ENCODE measurements around the gene NOL9.
"Not testable (repeated sequence)": the region's sequence is repeated elsewhere in the genome, so short reads cannot be mapped to it uniquely, and the experiment has no call there.

The NOL9 gene

DNA sequence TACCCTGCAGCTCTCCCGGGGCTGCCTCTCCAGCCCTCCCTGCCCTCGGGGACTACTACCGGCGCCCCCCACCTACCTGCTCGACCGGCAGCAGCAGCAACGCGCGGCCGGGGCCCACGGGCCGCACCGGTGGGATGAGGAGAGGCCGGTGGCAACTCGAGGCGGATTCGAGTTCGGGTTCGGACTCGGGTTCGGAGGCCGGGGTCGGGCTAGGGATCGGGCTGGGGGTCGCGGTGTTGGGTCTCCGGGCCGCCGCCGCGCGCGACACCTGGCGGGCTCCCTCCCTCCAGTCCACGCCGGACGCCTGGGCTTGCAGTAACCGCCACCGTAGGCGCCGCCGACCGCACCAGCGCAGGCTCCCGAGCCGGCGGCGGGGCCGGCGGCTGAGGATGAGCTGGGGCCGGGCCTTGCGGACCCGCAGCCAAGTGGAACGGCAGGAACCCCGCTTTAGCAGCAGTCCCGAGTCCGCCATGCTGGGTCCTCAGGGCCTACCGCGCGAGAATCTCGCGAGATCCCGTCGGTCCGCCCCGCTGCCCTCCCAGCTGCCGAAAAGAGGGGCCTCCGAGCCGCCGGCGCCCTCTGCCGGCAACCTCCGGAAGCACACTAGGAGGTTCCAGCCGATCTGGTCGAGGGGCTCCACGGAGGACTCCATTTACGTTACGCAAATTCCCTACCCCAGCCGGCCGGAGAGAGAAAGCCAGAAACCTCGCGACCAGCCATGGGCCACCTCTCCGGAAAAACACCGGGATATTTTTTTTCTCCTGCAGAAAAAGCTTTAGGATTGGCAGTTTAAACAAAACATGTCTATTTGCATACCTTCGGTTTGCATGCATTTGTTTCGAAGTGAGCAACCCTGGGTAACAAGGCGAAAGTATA lies at the start of gene NOL9:
Gene NOL9, minus strand, starts transcription at position 483 of the 876 bp plus-strand sequence. Its CDS starts 11 bp downstream, at position 472.
- peaks cover 3% of the 10 kb centered on the region for H3K36me3 ChIP-seq (ENCODE audit: control insufficient read depth, insufficient read depth, low read length)
- H3K4me3 ChIP-seq (ENCODE audit: low read length) = peak within 1 kb of the TSS; percentile 88
- no peaks in the 10 kb centered on the region for H3K27me3 ChIP-seq (ENCODE audit: control insufficient read depth, insufficient read depth, low read length)
- H3K27ac ChIP-seq (ENCODE audit: low read depth, low read length) = peak within 1 kb of the TSS; percentile 69
- H3K9ac ChIP-seq (ENCODE audit: low read length) = peak within 1 kb of the TSS; percentile 60
- H3K4me1 ChIP-seq (ENCODE audit: control insufficient read depth, insufficient read depth, low read length) = peaks cover 12% of the 10 kb centered on the region

DNA sequence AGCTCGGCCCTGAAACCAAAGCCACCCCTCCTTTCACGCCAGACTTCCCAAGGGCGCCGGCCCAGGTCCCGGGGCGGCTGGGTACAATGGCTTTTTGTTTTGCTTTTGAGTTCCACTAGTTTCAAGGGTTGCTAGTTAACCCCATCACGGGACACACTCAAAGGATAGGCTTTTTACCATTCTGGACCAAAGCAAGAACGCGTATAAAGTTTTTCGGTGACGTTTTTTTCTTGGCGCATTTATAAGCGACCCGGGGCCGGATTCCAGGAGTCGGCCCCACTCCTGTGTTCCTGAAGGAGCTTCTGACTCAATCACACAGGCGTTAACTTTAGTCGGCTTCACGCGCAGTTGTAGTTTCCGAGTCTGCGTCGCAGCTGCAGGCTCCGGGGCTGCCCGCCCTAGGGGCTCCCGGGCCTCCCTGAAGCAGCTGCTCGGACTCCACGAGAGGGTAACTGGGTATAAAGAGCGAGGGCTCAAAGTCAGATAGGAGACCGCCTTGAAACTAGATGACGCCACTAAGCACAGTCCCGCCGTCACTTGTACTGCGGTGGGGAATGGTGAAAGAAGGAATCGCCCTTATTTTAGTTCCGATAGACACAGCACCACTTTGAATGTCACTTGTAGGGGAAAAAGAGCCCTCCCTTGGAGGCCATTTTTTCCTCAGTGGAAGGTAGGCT lies 49.1 kb upstream of the NOL9 start:
- Histone ChIP-seq H3K36me3 (ENCODE audit: control insufficient read depth, insufficient read depth, low read length) (peaks cover 7% of the 10 kb centered on the region), H3K27ac (ENCODE audit: low read depth, low read length) (peak overlapping the region; percentile 100), H3K4me1 (ENCODE audit: control insufficient read depth, insufficient read depth, low read length) (peaks cover 31% of the 10 kb centered on the region), H3K4me3 (ENCODE audit: low read length) (peak overlapping the region; percentile 88), H3K27me3 (ENCODE audit: control insufficient read depth, insufficient read depth, low read length) (no peaks in the 10 kb centered on the region), H3K9ac (ENCODE audit: low read length) (peak overlapping the region; percentile 82)

DNA sequence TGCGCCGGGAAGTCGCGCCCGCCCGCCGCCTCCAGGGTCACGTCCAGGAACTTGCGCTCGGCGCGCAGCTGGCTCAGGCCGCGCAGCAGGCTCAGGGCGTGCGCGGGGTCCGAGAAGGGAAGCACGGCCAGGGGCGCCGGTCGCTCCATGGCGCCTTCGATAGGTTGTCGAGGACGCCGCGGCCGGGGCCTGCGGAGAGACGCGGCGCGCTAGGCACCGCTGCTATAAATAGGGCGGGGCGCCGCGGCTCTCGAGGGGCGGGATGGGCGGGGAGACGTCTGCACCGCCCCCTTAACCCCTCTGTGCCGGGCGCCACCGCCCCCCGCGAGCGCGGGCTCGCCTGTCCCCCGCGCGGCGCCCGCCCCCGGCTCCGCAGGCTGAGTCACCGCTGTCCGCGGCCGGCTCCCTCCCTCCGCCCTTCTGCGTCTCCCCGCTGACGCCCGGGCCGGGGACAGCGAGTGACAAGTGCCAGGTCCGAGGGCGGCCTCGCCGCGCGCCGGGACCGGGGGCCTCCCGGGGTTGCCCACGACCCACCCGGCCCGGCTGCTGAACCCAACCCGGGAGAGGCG lies 48.4 kb upstream of the NOL9 start, which contains the start of gene KLHL21:
Gene KLHL21, minus strand, starts transcription at position 201 of the 569 bp plus-strand sequence. Its CDS starts 52 bp downstream, at position 149.
- peak within 1 kb of the TSS; percentile 100 for H3K27ac ChIP-seq (ENCODE audit: low read depth, low read length)
- H3K9ac ChIP-seq (ENCODE audit: low read length) = peak within 1 kb of the TSS; percentile 86
- peaks cover 12% of the 10 kb centered on the region for H3K36me3 ChIP-seq (ENCODE audit: control insufficient read depth, insufficient read depth, low read length)
- H3K4me1 ChIP-seq (ENCODE audit: control insufficient read depth, insufficient read depth, low read length) = peaks cover 33% of the 10 kb centered on the region
- peak within 1 kb of the TSS; percentile 88 for H3K4me3 ChIP-seq (ENCODE audit: low read length)
- no peaks in the 10 kb centered on the region for H3K27me3 ChIP-seq (ENCODE audit: control insufficient read depth, insufficient read depth, low read length)

DNA sequence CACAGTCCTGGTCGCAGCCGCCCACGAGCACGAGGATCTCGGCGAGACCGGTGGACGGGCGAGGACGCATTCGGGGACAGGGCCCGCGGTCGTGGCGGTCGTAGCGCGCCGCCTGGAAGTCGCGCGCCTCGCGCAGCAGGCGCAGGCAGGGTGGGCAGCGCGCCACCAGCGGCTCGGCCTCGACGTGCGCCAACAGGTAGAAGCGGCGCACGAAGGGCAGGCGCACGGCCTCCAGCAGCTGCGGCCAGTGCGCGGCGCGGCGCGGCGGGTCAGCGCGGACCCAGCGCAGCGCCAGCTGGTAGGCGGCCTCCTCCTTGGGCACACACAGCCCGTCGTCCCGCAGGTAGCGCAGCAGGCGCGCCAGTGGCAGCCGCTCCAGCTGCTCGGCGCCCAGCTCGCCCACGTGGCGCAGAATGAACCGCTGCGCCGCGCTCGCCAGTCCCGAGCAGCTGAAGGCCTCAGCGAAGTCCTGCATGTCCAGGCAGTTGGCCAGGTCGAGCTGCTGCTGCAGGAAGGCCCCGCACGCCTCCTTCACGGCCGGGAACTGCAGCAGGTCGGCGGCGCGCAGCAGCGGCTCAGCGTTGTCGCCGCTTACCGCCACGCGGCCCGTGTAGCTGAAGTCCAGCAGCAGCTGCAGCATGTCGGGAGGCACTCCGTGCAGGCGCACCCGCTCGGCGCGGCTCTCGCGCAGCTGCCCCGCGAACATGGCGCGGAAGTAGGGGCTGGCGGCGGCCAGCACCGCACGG lies 47.8 kb upstream of the NOL9 start:
- Histone ChIP-seq H3K27ac (ENCODE audit: low read depth, low read length) (peak overlapping the region; percentile 100), H3K27me3 (ENCODE audit: control insufficient read depth, insufficient read depth, low read length) (no peaks in the 10 kb centered on the region), H3K4me1 (ENCODE audit: control insufficient read depth, insufficient read depth, low read length) (peaks cover 40% of the 10 kb centered on the region), H3K36me3 (ENCODE audit: control insufficient read depth, insufficient read depth, low read length) (peaks cover 15% of the 10 kb centered on the region), H3K9ac (ENCODE audit: low read length) (peak overlapping the region; percentile 86), H3K4me3 (ENCODE audit: low read length) (peak overlapping the region; percentile 88)

DNA sequence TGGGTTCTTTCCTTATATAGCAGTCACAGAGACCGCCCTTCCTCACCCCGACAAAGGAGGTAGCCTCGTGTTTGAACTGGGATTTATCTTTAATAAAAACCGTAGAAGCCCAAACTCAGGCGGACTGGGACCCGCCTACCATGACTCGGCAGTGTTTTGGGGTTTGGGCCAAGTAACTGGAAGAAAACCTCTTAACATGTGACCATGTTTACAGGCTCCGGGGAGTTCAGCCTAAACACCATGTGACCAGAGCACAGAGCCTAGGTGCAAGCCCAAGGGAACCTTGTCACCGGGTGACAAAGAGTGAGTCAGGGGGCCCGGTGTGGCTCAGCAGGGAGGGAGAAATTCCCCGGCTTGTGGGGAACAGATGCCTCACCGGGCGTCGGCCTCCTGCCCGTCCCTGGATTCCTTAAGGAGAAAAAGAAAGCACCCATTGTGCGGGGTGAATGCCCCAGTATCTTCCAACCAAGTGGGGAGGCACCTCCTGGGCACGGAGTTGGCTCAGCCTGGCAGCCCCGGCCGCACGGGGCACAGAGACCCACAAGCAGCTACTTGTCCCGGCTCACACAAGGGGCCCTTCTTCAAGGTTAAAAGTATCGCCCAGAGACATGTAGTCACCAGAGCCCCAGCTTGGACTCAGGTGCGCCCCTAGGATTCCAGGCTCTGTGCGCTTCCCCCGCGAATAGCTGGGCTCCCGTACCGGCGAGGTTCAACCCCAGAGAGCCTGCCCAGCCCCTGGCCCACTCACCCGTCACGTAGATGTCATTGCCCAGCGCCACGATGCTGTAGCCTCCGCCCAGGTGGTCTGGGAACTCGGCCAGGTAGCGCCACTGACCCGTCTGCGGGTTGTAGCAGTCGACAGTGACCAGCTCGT lies 47.0 kb upstream of the NOL9 start:
- Histone ChIP-seq H3K9ac (ENCODE audit: low read length) (peak overlapping the region; percentile 86), H3K4me3 (ENCODE audit: low read length) (peak overlapping the region; percentile 88), H3K36me3 (ENCODE audit: control insufficient read depth, insufficient read depth, low read length) (peaks cover 15% of the 10 kb centered on the region), H3K27me3 (ENCODE audit: control insufficient read depth, insufficient read depth, low read length) (no peaks in the 10 kb centered on the region), H3K4me1 (ENCODE audit: control insufficient read depth, insufficient read depth, low read length) (peaks cover 47% of the 10 kb centered on the region), H3K27ac (ENCODE audit: low read depth, low read length) (peak overlapping the region; percentile 100)

DNA sequence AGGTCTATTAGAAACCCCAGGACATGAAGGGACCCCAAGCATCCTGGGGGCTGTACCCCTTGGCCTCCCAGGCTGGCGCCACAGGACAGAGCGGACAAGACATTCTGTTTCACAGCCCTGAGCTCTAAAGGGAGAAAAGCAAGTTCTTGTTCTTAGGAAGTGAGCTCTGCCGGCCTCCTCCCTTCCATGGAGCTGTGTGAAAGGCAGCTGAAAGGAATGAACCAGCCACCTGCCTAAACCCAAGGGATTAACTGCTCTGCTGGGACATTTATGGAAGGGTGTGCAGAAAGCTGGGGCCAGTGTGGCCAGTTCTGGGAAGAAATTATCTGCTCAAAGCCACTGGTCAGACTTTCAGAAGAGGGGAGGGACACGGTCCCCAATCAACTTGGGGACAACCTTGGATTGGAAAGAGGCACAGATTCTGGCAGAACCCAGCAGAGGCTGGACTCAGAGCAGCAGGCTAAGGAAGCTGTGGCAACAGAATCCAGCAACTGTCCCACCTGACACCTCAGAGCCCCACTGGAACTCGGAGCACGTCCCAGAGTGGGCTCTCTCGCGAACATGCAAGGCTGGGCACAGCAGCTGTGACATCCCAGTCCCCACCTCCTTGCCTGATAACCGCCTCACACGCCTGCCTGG lies 46.2 kb upstream of the NOL9 start:
- H3K4me3 ChIP-seq (ENCODE audit: low read length) = peak overlapping the region; percentile 88
- H3K27me3 ChIP-seq (ENCODE audit: control insufficient read depth, insufficient read depth, low read length) = no peaks in the 10 kb centered on the region
- peaks cover 49% of the 10 kb centered on the region for H3K4me1 ChIP-seq (ENCODE audit: control insufficient read depth, insufficient read depth, low read length)
- H3K36me3 ChIP-seq (ENCODE audit: control insufficient read depth, insufficient read depth, low read length) = peaks cover 23% of the 10 kb centered on the region
- H3K9ac ChIP-seq (ENCODE audit: low read length) = peak overlapping the region; percentile 25
- peak overlapping the region; percentile 100 for H3K27ac ChIP-seq (ENCODE audit: low read depth, low read length)

DNA sequence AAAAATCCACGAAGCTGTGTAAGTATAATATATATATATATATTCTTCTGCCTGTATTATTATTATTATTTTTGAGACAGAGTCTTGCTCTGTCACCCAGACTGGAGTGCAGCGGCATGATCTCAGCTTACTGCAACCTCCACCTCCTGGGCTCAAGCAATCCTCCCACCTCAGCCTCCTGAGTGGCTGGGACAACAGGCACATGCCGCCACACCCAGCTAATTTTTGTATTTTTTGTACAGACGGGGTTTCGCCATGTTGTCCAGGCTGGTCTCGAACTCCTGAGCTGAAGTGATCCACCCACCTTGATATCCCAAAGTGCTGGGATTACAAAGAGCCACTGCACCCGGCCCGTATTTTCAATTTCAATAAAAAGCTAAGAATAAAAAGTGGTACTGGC lies 45.7 kb upstream of the NOL9 start:
- H3K9ac ChIP-seq (ENCODE audit: low read length); H3K27me3 ChIP-seq (ENCODE audit: control insufficient read depth, insufficient read depth, low read length): not testable (repeated sequence)
- H3K36me3 ChIP-seq (ENCODE audit: control insufficient read depth, insufficient read depth, low read length) = peaks cover 28% of the 10 kb centered on the region
- H3K27ac ChIP-seq (ENCODE audit: low read depth, low read length) = peak overlapping the region; percentile 100
- H3K4me1 ChIP-seq (ENCODE audit: control insufficient read depth, insufficient read depth, low read length) = peaks cover 44% of the 10 kb centered on the region
- H3K4me3 ChIP-seq (ENCODE audit: low read length) = peak overlapping the region; percentile 88

DNA sequence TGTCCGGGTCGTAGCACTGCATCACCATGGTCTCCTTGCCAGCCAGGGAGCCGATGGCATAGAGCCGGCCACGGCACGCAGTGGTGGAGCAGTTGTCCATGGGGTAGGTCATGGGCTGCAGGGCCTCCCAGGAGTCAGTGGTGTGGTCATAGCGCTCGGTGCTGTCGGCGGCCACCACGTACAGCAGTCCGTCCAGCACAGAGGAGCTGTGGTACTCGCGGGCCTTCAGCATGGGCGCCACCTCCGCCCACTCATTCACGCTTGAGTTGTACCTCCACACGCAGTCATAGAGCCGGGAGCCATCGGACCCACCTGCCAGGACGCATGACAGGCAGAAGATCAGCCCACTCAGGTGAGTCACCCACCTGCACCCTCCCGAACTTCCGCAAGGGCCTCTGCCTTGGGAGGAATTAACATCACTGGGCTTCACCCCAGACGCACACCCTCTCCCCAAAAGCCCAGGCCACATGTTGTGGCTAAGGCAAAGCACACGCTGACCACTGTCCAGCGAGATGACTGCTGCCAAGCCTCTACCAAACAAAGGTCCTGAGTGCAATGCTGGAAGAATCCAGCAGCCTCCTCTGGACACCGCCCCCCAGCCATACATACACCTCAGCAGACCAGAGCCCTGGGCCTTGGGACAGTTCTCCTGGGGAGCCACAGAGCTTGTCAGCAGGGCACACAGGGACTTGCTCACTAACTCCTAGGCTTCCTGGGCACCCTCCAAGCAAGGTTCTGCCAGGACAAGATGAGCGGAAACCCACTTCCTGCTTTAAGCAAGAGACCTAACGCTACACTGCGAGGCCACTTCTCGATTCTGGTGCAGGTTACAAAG lies 45.0 kb upstream of the NOL9 start:
- no peak overlapping the region for H3K9ac ChIP-seq (ENCODE audit: low read length)
- peaks cover 38% of the 10 kb centered on the region for H3K4me1 ChIP-seq (ENCODE audit: control insufficient read depth, insufficient read depth, low read length)
- H3K27me3 ChIP-seq (ENCODE audit: control insufficient read depth, insufficient read depth, low read length) = no peaks in the 10 kb centered on the region
- H3K4me3 ChIP-seq (ENCODE audit: low read length) = peak overlapping the region; percentile 70
- H3K27ac ChIP-seq (ENCODE audit: low read depth, low read length) = no peak overlapping the region
- H3K36me3 ChIP-seq (ENCODE audit: control insufficient read depth, insufficient read depth, low read length) = peaks cover 28% of the 10 kb centered on the region

DNA sequence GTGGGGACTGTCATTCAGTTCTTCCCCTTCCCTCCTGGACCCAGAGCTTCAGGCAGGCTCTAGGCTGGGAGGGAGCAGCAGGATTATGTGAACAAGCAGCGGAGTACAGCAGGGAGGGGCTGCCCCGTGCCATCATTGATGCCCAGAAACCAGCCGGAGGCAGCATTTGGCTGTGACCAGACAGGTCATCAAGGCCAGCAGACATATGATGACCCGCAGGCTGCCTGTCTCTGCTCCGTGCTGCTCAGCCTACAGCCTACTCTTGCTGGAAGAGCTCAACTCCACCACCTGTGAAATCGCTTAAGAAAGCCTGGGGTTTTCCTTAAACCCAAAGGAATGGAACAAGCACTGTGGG lies 43.4 kb upstream of the NOL9 start:
- H3K27ac ChIP-seq (ENCODE audit: low read depth, low read length) = no peak overlapping the region
- H3K36me3 ChIP-seq (ENCODE audit: control insufficient read depth, insufficient read depth, low read length) = peaks cover 43% of the 10 kb centered on the region
- H3K4me3 ChIP-seq (ENCODE audit: low read length) = no peak overlapping the region
- no peak overlapping the region for H3K9ac ChIP-seq (ENCODE audit: low read length)
- H3K27me3 ChIP-seq (ENCODE audit: control insufficient read depth, insufficient read depth, low read length) = no peaks in the 10 kb centered on the region
- H3K4me1 ChIP-seq (ENCODE audit: control insufficient read depth, insufficient read depth, low read length) = peaks cover 28% of the 10 kb centered on the region

DNA sequence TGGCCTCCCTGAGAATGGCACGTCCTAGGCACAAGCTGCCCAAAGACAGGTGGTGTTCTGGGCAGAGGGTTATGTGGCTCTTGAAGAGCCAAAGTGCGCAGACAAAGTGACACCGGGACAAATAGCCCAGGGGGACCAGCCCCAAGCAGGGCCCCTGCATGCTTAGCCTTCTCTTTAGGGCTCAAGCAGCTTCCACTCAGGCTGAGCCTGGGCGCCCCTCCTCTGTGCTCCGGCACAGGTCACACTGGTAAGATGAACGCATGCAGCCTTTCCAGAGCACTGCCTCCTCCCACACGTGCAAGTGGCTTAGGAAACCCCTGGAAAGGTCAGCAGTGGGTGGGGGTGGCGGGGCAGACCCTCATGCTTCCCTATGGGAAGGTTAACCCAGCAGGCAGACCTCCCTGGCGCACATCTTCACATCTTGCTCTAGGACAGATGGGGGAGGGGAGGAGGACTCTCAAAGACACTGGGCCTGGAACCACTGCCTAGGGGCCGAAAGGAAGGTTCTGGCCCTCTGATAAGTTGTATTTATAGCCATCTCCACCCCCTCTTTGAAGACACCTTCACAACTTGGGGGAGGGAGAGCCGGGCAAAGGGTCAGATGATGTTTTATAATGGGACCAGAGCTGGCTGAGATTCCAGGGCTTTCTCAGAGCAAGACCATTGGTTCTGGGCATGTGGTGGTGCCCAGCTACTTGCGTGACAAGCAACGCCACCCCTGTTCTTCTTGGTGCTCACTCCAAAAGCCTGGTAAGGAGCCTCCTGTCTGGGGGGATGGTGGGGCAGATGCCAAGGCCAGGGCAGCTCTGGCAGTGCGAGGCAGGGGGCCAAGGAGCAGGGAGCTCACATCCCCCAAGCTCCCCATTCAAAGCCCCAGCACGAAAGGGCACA lies 42.8 kb upstream of the NOL9 start:
- Histone ChIP-seq H3K4me1 (ENCODE audit: control insufficient read depth, insufficient read depth, low read length) (peaks cover 28% of the 10 kb centered on the region), H3K27me3 (ENCODE audit: control insufficient read depth, insufficient read depth, low read length) (no peaks in the 10 kb centered on the region), H3K27ac (ENCODE audit: low read depth, low read length) (no peak overlapping the region), H3K36me3 (ENCODE audit: control insufficient read depth, insufficient read depth, low read length) (peaks cover 48% of the 10 kb centered on the region), H3K9ac (ENCODE audit: low read length) (no peak overlapping the region), H3K4me3 (ENCODE audit: low read length) (no peak overlapping the region)
